ENCODE data around the gene C19orf44.
"Not testable (repeated sequence)": the region's sequence is repeated elsewhere in the genome, so short reads cannot be mapped to it uniquely, and the experiment has no call there.

The C19orf44 gene

GRCh38 chr19:16482745-16483144 lies 13.4 kb upstream of the C19orf44 start:
- H3K4me3 ChIP-seq (replicated peaks in 1 of 2; ENCODE audit: low read depth in 2 of 2, low read length in 2 of 2) = no peak overlapping the region
- TF ChIP-seq CTCF (IDR thresholded peaks at IDR 0.05; ENCODE audit: low read depth, low read length) = no peak
- DNase-seq (ENCODE audit: low read depth in 2 of 2) = no peak

GRCh38 chr19:16486476-16486875 lies 9.7 kb upstream of the C19orf44 start:
- DNase-seq (ENCODE audit: low read depth in 2 of 2); H3K4me3 ChIP-seq (replicated peaks in 1 of 2; ENCODE audit: low read depth in 2 of 2, low read length in 2 of 2): not testable (repeated sequence)

GRCh38 chr19:16496613-16496983 lies 404 bp downstream of the C19orf44 start:
- peak; percentile 55 to 75 for DNase-seq (ENCODE audit: low read depth in 2 of 2)
- H3K4me3 ChIP-seq (replicated peaks in 1 of 2; ENCODE audit: low read depth in 2 of 2, low read length in 2 of 2) = peak overlapping the region; percentile 82 to 91
- no peak for TF ChIP-seq CTCF (IDR thresholded peaks at IDR 0.05; ENCODE audit: low read depth, low read length)

- H3K4me3 ChIP-seq (replicated peaks in 1 of 2; ENCODE audit: low read depth in 2 of 2, low read length in 2 of 2) = peak overlapping the region; percentile 82 to 91
- TF ChIP-seq CTCF (IDR thresholded peaks at IDR 0.05; ENCODE audit: low read depth, low read length) = no peak
- DNase-seq (ENCODE audit: low read depth in 2 of 2) = peak in 1 of 2 donors; percentile 8
Observed at GRCh38 chr19:16497042-16497441, 848 bp downstream of the C19orf44 start.

GRCh38 chr19:16497837-16498236 lies 1.6 kb downstream of the C19orf44 start:
- no peak overlapping the region for H3K4me3 ChIP-seq (replicated peaks in 1 of 2; ENCODE audit: low read depth in 2 of 2, low read length in 2 of 2)
- TF ChIP-seq CTCF (IDR thresholded peaks at IDR 0.05; ENCODE audit: low read depth, low read length) = no peak
- DNase-seq (ENCODE audit: low read depth in 2 of 2) = no peak

GRCh38 chr19:16504271-16504670 lies 8.1 kb downstream of the C19orf44 start:
- no peak overlapping the region for H3K4me3 ChIP-seq (replicated peaks in 1 of 2; ENCODE audit: low read depth in 2 of 2, low read length in 2 of 2)
- no peak for TF ChIP-seq CTCF (IDR thresholded peaks at IDR 0.05; ENCODE audit: low read depth, low read length)

GRCh38 chr19:16506161-16506560 lies 10.0 kb downstream of the C19orf44 start:
- H3K4me3 ChIP-seq (replicated peaks in 1 of 2; ENCODE audit: low read depth in 2 of 2, low read length in 2 of 2); DNase-seq (ENCODE audit: low read depth in 2 of 2): not testable (repeated sequence)

More at GRCh38 chr19:16504271-16504670, 8.1 kb downstream of the C19orf44 start:
- DNase-seq (ENCODE audit: low read depth in 2 of 2) = no peak

- TF ChIP-seq CTCF (IDR thresholded peaks at IDR 0.05; ENCODE audit: low read depth, low read length) = no peak
- H3K4me3 ChIP-seq (replicated peaks in 1 of 2; ENCODE audit: low read depth in 2 of 2, low read length in 2 of 2) = no peak overlapping the region
- DNase-seq (ENCODE audit: low read depth in 2 of 2) = no peak
Observed at GRCh38 chr19:16506961-16507360, 10.8 kb downstream of the C19orf44 start.

All from cardiac fibroblast (primary cell).